Ishikawa (cell line): Measurements from ENCODE around the gene NOS3.

Source experiments
- CEBPB ChIP-seq: IDR thresholded peaks from 2 replicates; pipeline ENCODE4 v1.6.1; 2012
- CREB1 ChIP-seq: IDR thresholded peaks from 2 replicates; pipeline ENCODE4 v1.6.1; 2012; ENCODE audit warnings: low read depth
- EGR1 ChIP-seq: IDR thresholded peaks from 2 replicates; pipeline ENCODE4 v1.6.1; 2012
- EP300 ChIP-seq: IDR thresholded peaks from 2 replicates; pipeline ENCODE4 v1.6.1; 2012; ENCODE audit warnings: borderline replicate concordance
- FOXM1 ChIP-seq: IDR thresholded peaks from 2 replicates; pipeline ENCODE4 v1.6.1; 2012; ENCODE audit warnings: low read depth, borderline replicate concordance
- MAX ChIP-seq: IDR thresholded peaks from 2 replicates; pipeline ENCODE4 v1.6.1; 2012
- NFIC ChIP-seq: IDR thresholded peaks from 2 replicates; pipeline ENCODE4 v1.6.1; 2012
- RAD21 ChIP-seq: IDR thresholded peaks from 2 replicates; pipeline ENCODE4 v1.6.1; 2012; ENCODE audit warnings: low read depth
- TAF1 ChIP-seq: IDR thresholded peaks from 2 replicates; pipeline ENCODE4 v1.6.1; 2012; ENCODE audit warnings: low read depth, mild to moderate bottlenecking
- TCF12 ChIP-seq: IDR thresholded peaks from 2 replicates; pipeline ENCODE4 v1.6.1; 2012; ENCODE audit warnings: low read depth
- TEAD4 ChIP-seq: IDR thresholded peaks from 2 replicates; pipeline ENCODE4 v1.6.1; 2012
- YY1 ChIP-seq: IDR thresholded peaks from 2 replicates; pipeline ENCODE4 v1.6.1; 2012; ENCODE audit warnings: low read depth
- ZBTB7A ChIP-seq: IDR thresholded peaks from 2 replicates; pipeline ENCODE4 v1.6.1; 2012; ENCODE audit warnings: low read depth
- TF ChIP-seq, protein P1 (sequence below): IDR thresholded peaks from 2 replicates; pipeline ENCODE4 v1.6.1; 2012
- TF ChIP-seq, protein P2 (sequence below): IDR thresholded peaks from 2 replicates; pipeline ENCODE4 v1.6.1; 2012; ENCODE audit warnings: low read depth, mild to moderate bottlenecking

NOS3 gene

DNA sequence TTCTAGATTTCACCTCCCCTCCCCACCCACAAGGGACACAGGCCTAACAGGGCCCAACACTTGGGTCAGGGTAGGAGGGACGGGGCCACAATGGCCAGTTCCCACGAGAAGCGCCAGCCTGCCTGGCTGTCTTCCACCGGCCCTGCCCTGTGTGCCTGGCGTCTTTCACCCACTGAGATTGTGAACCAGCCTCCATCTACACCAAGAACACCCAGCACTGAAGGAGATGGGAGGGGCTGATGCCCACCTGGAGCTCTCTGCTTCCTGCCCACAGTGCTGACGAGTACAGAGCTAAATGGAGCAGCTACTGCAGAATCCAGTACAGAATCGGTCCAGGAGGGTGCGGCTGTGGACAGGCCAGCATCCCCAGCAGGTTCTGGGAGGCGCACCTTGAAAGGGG lies 55.1 kb downstream of the NOS3 start:
- TF ChIP-seq ZBTB7A: no peak
- TF ChIP-seq EGR1: no peak
- TF ChIP-seq FOXM1: no peak
- no peak for TF ChIP-seq TAF1
- no peak for TF ChIP-seq YY1
- TF ChIP-seq, protein P1, sequence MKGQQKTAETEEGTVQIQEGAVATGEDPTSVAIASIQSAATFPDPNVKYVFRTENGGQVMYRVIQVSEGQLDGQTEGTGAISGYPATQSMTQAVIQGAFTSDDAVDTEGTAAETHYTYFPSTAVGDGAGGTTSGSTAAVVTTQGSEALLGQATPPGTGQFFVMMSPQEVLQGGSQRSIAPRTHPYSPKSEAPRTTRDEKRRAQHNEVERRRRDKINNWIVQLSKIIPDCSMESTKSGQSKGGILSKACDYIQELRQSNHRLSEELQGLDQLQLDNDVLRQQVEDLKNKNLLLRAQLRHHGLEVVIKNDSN: no peak
- no peak for TF ChIP-seq EP300
- TF ChIP-seq RAD21: no peak
- TF ChIP-seq TEAD4: no peak
- TF ChIP-seq NFIC: no peak
- no peak for TF ChIP-seq TCF12
- TF ChIP-seq MAX: no peak
- no peak for TF ChIP-seq CEBPB

DNA sequence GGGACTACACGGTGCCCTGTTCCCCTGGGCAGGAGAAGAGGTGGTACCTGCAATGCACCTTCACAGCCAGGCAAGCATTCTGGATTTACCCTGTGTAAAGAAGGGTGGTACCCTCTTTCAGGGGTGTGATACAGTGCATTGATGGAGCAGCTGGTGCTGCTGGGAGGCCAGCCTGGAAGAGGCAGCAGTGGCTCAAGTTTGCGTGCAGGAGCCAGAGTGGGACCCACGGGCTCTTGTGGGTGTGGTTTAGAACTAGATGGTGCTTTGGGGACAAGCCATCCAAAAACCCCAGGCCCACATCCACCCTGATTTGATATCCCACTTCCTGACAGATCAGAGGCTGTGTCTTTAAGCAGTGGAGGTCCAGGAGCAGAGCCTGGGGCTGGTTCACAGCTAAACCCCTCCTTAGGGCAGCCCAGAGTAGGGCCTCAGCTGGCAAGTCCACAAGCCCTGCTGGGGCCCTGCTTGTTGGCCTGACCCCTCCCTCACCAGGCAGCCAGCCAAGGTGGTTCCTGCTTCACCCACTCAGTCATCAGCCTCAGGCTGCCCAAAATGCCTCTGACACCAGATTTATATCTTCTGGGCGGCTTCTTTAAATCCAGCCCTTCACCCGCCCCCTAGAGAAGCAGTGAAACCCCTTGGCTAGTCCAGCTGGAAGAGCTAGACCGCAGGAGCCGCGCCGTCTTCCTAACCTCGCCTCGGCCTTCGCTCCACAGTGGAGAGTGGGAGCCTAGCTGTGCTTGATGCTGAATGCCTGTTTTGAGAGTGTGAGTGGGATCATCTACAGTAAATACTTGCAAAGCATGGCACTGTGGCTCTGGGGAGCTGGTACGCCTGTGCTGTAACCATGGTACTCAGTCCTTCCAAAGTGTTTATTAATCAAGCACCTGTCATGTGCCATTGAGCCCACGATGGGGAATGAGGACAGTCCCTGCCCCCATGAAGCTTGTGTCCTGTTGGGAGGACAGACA lies 56.1 kb downstream of the NOS3 start:
- no peak for TF ChIP-seq TAF1
- no peak for TF ChIP-seq TEAD4
- TF ChIP-seq FOXM1: no peak
- no peak for TF ChIP-seq MAX
- TF ChIP-seq CREB1: no peak
- no peak for TF ChIP-seq YY1
- TF ChIP-seq RAD21: no peak
- TF ChIP-seq NFIC: no peak
- TF ChIP-seq, protein P1: no peak
- no peak for TF ChIP-seq TCF12
- TF ChIP-seq ZBTB7A: no peak

DNA sequence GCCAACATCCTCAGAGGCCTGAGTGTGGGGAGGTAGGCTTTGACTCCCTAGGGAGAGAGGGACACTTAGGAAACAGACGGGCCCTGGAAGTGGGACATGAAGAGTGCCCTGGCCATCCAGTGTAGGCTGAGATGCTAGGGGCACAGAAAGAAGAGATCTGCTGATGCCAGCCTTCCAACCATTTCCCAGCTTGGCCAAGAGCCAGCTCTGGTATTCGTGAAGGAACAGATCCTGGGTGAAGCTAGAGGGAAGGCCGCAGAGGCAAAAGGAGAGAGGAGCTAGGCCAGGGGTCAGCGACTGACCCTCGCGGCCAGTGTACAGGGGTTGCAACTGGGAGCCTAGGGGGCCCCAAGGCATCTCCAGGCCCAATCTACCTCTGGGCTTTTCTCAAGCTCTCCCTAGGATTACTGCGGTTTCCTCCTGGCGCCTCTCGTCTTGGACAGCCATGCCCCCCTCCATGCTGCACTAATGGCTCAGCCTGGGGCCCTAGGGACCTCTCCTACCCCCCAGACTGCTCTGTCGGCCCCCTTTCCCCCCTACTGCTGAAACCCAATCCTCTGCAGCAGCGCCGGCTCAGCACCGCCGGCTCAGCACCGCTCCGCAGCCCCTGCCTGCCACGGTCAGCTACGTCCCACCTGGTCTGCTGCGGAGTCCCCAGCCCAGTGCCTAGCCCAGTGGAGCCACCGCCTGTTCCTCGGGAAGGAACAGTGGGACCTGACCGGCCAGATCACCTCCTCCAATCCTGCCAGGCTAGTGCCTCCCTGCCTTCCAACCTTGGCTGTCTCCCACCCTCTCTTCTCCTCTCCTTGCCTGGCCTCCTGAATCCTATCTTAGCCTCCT lies 57.4 kb downstream of the NOS3 start, which contains the start of gene ASIC3:
Gene ASIC3, plus strand, starts transcription at position 556 of the 840 bp plus-strand sequence. CDS start 355 bp downstream, outside the sequence.
- no peak for TF ChIP-seq ZBTB7A
- TF ChIP-seq, protein P1: no peak
- TF ChIP-seq, protein P2, sequence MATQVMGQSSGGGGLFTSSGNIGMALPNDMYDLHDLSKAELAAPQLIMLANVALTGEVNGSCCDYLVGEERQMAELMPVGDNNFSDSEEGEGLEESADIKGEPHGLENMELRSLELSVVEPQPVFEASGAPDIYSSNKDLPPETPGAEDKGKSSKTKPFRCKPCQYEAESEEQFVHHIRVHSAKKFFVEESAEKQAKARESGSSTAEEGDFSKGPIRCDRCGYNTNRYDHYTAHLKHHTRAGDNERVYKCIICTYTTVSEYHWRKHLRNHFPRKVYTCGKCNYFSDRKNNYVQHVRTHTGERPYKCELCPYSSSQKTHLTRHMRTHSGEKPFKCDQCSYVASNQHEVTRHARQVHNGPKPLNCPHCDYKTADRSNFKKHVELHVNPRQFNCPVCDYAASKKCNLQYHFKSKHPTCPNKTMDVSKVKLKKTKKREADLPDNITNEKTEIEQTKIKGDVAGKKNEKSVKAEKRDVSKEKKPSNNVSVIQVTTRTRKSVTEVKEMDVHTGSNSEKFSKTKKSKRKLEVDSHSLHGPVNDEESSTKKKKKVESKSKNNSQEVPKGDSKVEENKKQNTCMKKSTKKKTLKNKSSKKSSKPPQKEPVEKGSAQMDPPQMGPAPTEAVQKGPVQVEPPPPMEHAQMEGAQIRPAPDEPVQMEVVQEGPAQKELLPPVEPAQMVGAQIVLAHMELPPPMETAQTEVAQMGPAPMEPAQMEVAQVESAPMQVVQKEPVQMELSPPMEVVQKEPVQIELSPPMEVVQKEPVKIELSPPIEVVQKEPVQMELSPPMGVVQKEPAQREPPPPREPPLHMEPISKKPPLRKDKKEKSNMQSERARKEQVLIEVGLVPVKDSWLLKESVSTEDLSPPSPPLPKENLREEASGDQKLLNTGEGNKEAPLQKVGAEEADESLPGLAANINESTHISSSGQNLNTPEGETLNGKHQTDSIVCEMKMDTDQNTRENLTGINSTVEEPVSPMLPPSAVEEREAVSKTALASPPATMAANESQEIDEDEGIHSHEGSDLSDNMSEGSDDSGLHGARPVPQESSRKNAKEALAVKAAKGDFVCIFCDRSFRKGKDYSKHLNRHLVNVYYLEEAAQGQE: no peak
- no peak for TF ChIP-seq CREB1
- TF ChIP-seq RAD21: no peak
- TF ChIP-seq EGR1: no peak
- TF ChIP-seq TCF12: no peak
- no peak for TF ChIP-seq MAX
- no peak for TF ChIP-seq TAF1
- no peak for TF ChIP-seq YY1
- TF ChIP-seq NFIC: no peak; the same call in 1 of the 2 replicates
- TF ChIP-seq TEAD4: no peak
- TF ChIP-seq EP300: no peak
- no peak for TF ChIP-seq CEBPB

DNA sequence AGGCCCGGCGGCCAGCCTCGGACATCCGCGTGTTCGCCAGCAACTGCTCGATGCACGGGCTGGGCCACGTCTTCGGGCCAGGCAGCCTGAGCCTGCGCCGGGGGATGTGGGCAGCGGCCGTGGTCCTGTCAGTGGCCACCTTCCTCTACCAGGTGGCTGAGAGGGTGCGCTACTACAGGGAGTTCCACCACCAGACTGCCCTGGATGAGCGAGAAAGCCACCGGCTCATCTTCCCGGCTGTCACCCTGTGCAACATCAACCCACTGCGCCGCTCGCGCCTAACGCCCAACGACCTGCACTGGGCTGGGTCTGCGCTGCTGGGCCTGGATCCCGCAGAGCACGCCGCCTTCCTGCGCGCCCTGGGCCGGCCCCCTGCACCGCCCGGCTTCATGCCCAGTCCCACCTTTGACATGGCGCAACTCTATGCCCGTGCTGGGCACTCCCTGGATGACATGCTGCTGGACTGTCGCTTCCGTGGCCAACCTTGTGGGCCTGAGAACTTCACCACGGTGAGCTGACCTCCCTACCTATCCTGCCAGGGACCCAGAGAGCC lies 58.2 kb downstream of the NOS3 start:
- TF ChIP-seq CREB1 (no peak), EP300 (no peak), NFIC (no peak)
- TF ChIP-seq, protein P2: no peak
